Bone marrow (tissue), 2 donors: ENCODE data around the gene SLFN5.
"Not testable (repeated sequence)": the region's sequence is repeated elsewhere in the genome, so short reads cannot be mapped to it uniquely, and the experiment has no call there.

Source experiments
- DNase-seq, 2 donors: peaks; one replicate each; lab custom pipeline; 2025; lab: John Stamatoyannopoulos, UW

Gene SLFN5

GRCh38 chr17:35291802-35292201 lies 48.9 kb downstream of the SLFN5 start:
- DNase-seq, result no peak

- DNase-seq, result no peak
Observed at GRCh38 chr17:35293151-35293847, 50.4 kb downstream of the SLFN5 start.

GRCh38 chr17:35294756-35295155 lies 51.9 kb downstream of the SLFN5 start:
- no peak for DNase-seq

GRCh38 chr17:35295686-35296085 lies 52.8 kb downstream of the SLFN5 start:
- DNase-seq, result no peak

GRCh38 chr17:35297666-35298065 lies 54.8 kb downstream of the SLFN5 start:
- DNase-seq, result no peak

- DNase-seq, result no peak
Observed at GRCh38 chr17:35298639-35299038, 55.8 kb downstream of the SLFN5 start.

GRCh38 chr17:35299135-35299534 lies 56.3 kb downstream of the SLFN5 start:
- no peak for DNase-seq

- not testable (repeated sequence) for DNase-seq
Observed at GRCh38 chr17:35309345-35309744, 66.5 kb downstream of the SLFN5 start.

- no peak for DNase-seq
Observed at GRCh38 chr17:35312346-35312745, 69.5 kb downstream of the SLFN5 start.

- peak; percentile 29 to 62 for DNase-seq
Observed at GRCh38 chr17:35312790-35313711, 70.2 kb downstream of the SLFN5 start.

- DNase-seq, result no peak
Observed at GRCh38 chr17:35313875-35314409, 71.1 kb downstream of the SLFN5 start.

- DNase-seq, result no peak
Observed at GRCh38 chr17:35314415-35315216, 71.7 kb downstream of the SLFN5 start.

GRCh38 chr17:35315283-35315682 lies 72.4 kb downstream of the SLFN5 start:
- DNase-seq, result no peak

- DNase-seq, result no peak
Observed at GRCh38 chr17:35315971-35316370, 73.1 kb downstream of the SLFN5 start.

- no peak for DNase-seq
Observed at GRCh38 chr17:35322749-35323148, 79.9 kb downstream of the SLFN5 start.
